ENCODE data around the gene ACSF2.

DNA sequence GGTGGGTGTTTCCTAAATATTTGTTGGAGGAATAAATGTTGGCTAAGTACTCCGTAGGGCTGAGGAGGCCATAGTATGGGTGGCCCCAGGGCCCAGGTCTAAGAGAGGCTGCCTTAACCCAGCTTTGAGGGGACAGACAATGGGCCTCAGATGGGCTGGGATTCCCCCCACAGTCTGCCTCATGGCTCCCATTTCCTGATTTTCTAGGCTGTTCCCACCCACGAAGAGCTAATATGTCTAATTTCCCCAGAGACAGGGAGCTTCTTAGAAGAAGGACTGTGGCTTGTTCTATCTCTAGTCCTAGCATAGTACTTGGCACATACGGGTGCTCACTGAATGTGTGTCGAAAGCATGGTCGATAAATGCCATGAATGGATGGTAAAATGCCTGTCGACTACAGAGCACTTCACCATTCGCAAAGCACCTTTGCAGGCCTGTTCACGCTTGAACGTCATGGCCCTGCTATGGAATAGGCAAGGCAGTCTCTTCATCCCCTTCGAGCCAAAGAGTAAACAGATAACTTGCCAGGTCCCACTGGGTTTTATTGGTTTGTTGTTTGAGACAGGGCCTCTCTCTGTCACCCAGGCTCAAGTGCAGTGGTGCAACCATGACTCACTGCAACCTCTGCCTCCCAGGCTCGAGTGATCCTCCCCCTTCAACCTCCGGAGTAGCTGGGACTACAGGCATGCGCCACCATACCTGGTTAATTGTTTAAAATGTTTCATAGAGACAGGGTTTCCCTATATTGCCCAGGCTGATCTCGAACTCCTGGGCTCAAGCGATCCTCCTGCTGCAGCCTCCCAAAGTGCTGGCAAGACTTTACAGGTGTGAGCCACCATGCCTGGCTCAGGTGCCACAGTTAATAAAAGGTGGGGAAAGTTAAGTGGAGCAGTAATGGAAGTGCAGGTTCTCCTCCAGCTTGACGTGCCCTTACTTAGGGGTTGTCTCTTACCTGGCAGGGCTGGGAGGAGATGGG is 33.0 kb downstream of the ACSF2 start:
- no peak for TF ChIP-seq POLR2A (IDR thresholded peaks at IDR 0.05; ENCODE audit: low read depth, low read length)
- TF ChIP-seq TAF1 (IDR thresholded peaks at IDR 0.05; ENCODE audit: low read depth, low read length): no peak
- no peak for TF ChIP-seq SPI1 (IDR thresholded peaks at IDR 0.05; ENCODE audit: low read depth, low read length)

Measured in GM12891 (cell line).